Loucy (cell line): ENCODE results near the gene SORCS2.

Source experiments
- CTCF ChIP-seq: fragments of 200-600 bp; sonication (generic); conservative IDR thresholded peaks from 2 replicates; pipeline ENCODE4 v1.5.1; 2014; ENCODE audit warnings: mild to moderate bottlenecking, antibody characterized with exemption, low read length
- EZH2phosphoT487 ChIP-seq: fragments of 200-600 bp; IDR thresholded peaks from 2 replicates; pipeline ENCODE4 v1.6.1; 2018; ENCODE audit warnings: antibody characterized with exemption, mild to moderate bottlenecking, moderate library complexity, borderline replicate concordance

- no peak for TF ChIP-seq CTCF
- TF ChIP-seq EZH2phosphoT487, result no peak
Measured at GRCh38 chr4:7430368-7430964, 238.1 kb downstream of the SORCS2 start.
